Lung (tissue), 12 donors: Measurements from ENCODE around the gene NOX5. TPM values are rescaled to one million over a fixed set of nuclear protein-coding genes. Genes with fewer than 3 reads are reported as not detected.

Source experiments
- ATAC-seq: fragments of 200-7000 bp; cut with Tn5 transposase; one replicate; pipeline ENCODE4 v1.9.1; 2020; ENCODE audit warnings: moderate number of reproducible peaks; ENCODE audit not compliant: insufficient read depth, low FRiP score
- DNase-seq, 3 donors: peaks; one replicate each; pipeline ENCODE4 v3.0.0-alpha.2; 2013 to 2017
- H3K27ac ChIP-seq, 2 donors: one replicate each; pipeline ENCODE4 v1.5.1; 2013; ENCODE audit warnings: mild to moderate bottlenecking in 2 of 2, moderate library complexity in 2 of 2, control low read depth in 1 of 2, inconsistent platforms in 1 of 2, low read depth in 1 of 2, low read length in 1 of 2
- H3K27me3 ChIP-seq, 3 donors: one replicate each; pipeline ENCODE4 v1.5.1; 2013; ENCODE audit warnings: low read length in 2 of 3; ENCODE audit not compliant: control insufficient read depth in 3 of 3, insufficient read depth in 3 of 3
- H3K36me3 ChIP-seq, 4 donors: one replicate each; pipeline ENCODE4 v1.5.1; 2013; ENCODE audit warnings: low read length in 4 of 4, mild to moderate bottlenecking in 1 of 4, moderate library complexity in 1 of 4; ENCODE audit not compliant: control insufficient read depth in 4 of 4, insufficient read depth in 4 of 4
- H3K4me1 ChIP-seq, 5 donors: one replicate each; pipeline ENCODE4 v1.5.1; 2013; ENCODE audit warnings: low read length in 5 of 5, mild to moderate bottlenecking in 2 of 5, moderate library complexity in 1 of 5; ENCODE audit not compliant: control insufficient read depth in 5 of 5, insufficient read depth in 5 of 5
- H3K4me3 ChIP-seq: one replicate; pipeline ENCODE4 v1.5.1; 2013; ENCODE audit warnings: mild to moderate bottlenecking, control low read depth, moderate library complexity
- H3K9ac ChIP-seq, 2 donors: one replicate each; pipeline ENCODE4 v1.5.1; 2013; ENCODE audit warnings: low read length in 2 of 2, control low read depth in 1 of 2; ENCODE audit not compliant: insufficient read depth in 1 of 2
- H3K9me3 ChIP-seq, 4 donors: one replicate each; pipeline ENCODE4 v1.5.1; 2013; ENCODE audit warnings: low read length in 3 of 4, mild to moderate bottlenecking in 1 of 4, moderate library complexity in 1 of 4; ENCODE audit not compliant: control insufficient read depth in 4 of 4, insufficient read depth in 3 of 4
- CTCF ChIP-seq: IDR thresholded peaks from 2 replicates; pipeline ENCODE4 v1.5.1; 2012; ENCODE audit warnings: mild to moderate bottlenecking; ENCODE audit errors: control extremely low read depth, extremely low read depth
- WGBS, 2 donors: extraction: QIAGEN DNeasy Blood & Tissue Kit; methylation state at CpG; one replicate each; pipeline ENCODE4 v1.1.7; 2013; 5-methylcytosine and 5-hydroxymethylcytosine counted together
- polyA plus RNA-seq, 2 donors: library from polyadenylated mRNA; stranded (reverse); fragments of 200-250 nt; gene quantifications; one replicate each; pipeline ENCODE4 v1.2.1, GENCODE V29; 2013
- total RNA-seq, 2 donors: library from RNA; depleted of rRNA in 1 of 2; stranded (reverse); fragments of >200 nt in 1 of 2; gene quantifications; one replicate each; pipeline ENCODE4 v1.2.1, GENCODE V29; 2014 to 2021
- donor health status: control.
- donor health status: control.
- donor health status: Bipolar disorder and iron deficiency.
- donor health status: healthy.
- donor health status: DM: yes; HTN: yes; CAD: no.

NOX5 gene
- total and polyA plus RNA-seq, 4 donors = 0.03 to 0.77 (median 0.09) TPM

DNA sequence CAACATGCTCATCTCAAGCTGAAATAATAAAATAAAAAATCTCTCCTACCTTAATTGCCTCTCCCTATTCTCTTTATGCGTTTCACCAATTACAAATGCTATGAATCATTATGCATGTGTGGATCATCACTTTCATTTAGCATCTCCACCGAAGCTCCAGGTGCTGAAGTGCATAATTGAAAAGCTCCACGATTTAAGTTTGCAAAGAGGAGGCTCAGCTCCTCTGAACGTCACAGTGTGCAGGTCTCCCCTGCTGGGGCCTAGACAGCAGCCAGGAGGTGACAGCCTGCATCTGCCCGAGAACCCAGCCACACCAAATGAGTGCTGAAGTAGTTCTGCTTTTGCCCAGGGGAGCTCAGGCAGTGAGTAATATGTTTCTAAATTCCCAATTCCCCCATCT lies 85.4 kb downstream of the NOX5 start:
- peaks cover 0 to 2% (median 0%) of the 10 kb centered on the region in 4 donors for H3K9me3 ChIP-seq
- DNase-seq (no peak), ATAC-seq (no peak)
- H3K27ac ChIP-seq = no peak overlapping the region
- H3K4me3 ChIP-seq = no peak overlapping the region
- 73 to 82% methylated on average over 5 of the region's 5 CpGs for WGBS, 2 donors
- peaks cover 0 to 2% (median 0%) of the 10 kb centered on the region in 5 donors for H3K4me1 ChIP-seq
- no peaks in the 10 kb centered on the region for H3K36me3 ChIP-seq
- no peak overlapping the region for H3K9ac ChIP-seq
- TF ChIP-seq CTCF = no peak
- H3K27me3 ChIP-seq = no peaks in the 10 kb centered on the region

DNA sequence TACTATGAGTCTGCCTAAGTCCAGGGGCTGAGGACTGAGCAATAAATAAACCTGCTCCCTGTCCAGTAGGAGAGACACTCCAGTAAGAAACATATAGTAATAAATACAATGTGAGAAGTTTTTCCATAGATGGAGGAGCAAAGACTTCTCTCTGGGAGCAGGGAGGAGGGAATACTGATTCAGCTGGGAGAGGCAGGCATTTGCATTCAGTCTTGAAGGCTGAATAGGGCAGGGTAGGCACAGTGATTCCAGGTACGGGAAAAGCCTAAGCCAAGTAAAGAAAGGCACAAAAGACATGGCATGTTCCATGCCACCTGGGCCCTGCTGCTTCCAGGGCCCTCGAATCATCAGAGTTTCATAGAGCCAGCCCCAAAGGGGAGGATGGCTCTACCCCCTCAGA lies 86.3 kb downstream of the NOX5 start:
- no peak overlapping the region for H3K9ac ChIP-seq
- ATAC-seq (no peak), DNase-seq (no peak)
- no peak overlapping the region for H3K27ac ChIP-seq
- H3K36me3 ChIP-seq = no peaks in the 10 kb centered on the region
- no peaks in the 10 kb centered on the region for H3K27me3 ChIP-seq
- 87 to 95% methylated on average over 2 of the region's 2 CpGs for WGBS, 2 donors
- no peak overlapping the region for H3K4me3 ChIP-seq
- H3K9me3 ChIP-seq = peaks cover 0 to 2% (median 0%) of the 10 kb centered on the region in 4 donors
- peaks cover 0 to 2% (median 0%) of the 10 kb centered on the region in 5 donors for H3K4me1 ChIP-seq
- TF ChIP-seq CTCF = no peak

DNA sequence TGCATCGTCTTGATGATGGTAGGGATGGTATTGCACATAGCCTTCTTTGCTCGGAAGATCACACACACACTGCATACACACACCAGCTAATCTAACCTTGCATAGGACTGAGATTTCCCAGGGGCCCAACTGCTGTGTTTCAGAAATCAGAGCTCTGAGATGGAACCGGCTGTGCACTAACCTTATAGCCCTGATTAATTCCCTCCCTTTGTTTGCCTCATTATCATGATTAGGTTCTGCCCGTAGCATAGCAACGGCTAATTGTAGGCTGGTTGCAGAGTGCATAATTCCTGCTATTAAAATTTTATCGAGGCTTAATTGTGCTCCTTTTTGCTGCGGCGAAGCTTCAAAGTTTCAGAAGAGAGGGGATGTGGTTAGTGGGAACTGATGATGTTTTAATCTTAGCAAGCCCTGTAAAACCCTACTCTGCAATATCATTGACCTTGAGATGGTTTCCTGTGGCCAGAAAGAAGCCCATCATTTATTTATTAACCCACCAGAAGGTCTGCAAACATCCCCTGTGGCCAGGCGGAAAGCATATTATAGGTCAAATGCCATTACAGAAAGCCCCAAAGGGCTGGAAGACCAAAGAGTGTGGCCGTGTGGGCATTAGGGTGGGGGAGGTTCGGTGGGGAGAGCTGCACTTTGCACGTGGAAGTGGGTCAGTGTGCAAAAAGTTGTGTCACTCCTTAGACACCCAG lies 89.7 kb downstream of the NOX5 start:
- H3K9ac ChIP-seq = no peak overlapping the region
- ATAC-seq (no peak), DNase-seq (no peak)
- no peak overlapping the region for H3K27ac ChIP-seq
- no peaks in the 10 kb centered on the region for H3K27me3 ChIP-seq
- H3K4me1 ChIP-seq = peaks cover 0 to 2% (median 0%) of the 10 kb centered on the region in 5 donors
- 85 to 91% methylated on average over 12 of the region's 12 CpGs for WGBS, 2 donors
- peaks cover 0 to 2% (median 0%) of the 10 kb centered on the region in 4 donors for H3K9me3 ChIP-seq
- no peak overlapping the region for H3K4me3 ChIP-seq
- no peaks in the 10 kb centered on the region for H3K36me3 ChIP-seq
- TF ChIP-seq CTCF = no peak
